DMS153 treated with DMSO at 0.1 percent for 48 hours (cell line): ENCODE measurements around the gene ALG12.

Experiments
- DNase-seq: peaks from one replicate; lab custom pipeline; 2025; ENCODE audit not compliant: unreplicated experiment; lab: John Stamatoyannopoulos, UW

The ALG12 gene

DNA sequence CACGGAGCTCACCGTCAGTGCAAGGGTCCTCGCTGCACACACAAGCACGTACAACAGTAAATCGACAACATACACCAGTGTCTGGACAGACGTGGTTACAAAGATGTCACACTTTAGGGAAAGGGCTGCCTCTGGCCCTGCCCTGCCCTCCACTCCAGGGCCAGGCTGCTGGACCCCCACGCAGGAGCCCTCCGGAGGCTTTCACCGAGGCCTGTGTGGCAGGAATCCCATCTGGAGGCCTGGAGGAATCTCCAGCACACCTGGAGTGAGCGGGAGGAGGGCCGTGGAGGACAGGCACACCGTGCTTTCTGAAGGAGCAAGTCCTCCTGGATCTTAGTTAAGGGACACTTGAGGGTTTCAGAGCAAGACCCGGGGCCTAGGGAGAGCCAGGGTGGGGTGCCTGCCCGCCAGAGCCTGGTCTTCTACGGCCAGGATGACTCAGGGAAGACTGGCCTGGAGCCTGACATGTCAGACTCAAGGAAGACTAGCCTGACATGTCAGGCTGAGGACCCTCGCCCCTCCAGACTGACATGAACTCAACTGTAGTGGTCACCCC, 40.2 kb upstream of the ALG12 start:
- DNase-seq: no peak

DNA sequence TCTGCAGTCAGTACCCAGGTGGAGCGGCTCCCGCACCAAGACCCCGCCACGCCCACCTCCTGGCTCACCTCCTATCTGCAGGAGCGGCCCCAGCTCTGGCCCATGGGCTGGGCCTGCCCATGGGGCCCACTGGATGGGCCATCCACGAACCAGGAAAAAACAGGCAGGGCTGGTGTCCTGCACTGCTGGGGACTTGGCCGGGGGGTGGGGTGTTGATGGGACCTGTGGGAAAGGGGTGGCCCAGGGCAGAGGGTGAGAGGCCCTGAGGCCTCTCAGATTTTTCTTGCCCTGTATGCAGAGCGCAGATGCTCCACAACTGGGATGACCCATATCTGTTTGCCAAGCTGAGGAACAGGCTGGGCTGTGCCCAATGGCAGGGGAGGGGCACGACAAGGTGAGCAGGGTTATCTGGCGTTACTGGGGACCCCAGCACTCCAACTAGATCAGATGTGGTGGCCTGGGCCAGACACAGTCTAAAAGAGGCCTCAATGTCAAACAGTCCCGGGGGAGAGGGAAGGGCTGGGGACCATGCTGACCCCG, 39.7 kb upstream of the ALG12 start:
- DNase-seq: no peak

DNA sequence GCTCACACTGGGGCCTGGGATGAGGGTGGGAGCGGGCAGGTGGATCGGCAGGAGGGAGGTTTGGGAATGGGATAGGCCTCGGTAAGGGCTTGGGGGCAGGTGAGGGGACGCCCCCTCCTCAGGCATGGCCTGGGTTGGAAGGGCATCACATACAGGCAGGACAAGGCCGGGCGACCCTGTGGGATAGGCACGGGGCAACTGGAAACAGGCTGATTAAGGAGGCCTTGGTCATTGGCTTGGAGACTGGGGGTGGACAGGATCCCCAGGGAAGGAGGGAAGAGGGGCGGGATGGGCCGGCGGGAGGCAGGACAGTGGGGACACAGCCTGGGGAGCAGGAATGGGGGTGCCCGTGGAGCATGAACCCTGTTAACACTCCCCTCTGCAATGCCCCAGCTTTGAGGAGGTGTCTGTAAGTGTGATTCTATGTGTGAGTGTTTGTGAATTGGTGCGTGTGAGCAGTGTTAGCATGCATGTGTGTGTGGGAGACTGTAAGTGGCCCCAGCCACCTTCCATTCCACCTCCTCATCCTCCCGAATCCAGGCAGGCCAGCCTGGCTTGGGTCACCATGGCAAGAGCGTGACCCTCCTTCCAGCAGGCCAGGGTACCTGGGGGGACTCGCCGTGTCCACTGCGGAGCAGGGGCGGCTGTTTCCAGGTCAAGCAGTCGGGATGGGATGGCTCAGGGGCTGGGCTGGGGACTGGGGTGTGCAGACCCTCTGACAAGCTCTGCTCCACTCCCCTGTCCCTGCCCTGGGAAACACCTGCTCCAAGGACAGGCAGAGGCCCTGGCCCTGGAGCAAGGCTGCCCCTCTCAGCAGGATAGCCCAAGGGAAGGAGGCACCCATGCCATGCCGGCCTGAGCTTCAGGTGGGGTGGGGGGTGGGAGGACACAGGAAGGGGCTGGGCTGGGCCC, 38.9 kb upstream of the ALG12 start:
- no peak for DNase-seq

DNA sequence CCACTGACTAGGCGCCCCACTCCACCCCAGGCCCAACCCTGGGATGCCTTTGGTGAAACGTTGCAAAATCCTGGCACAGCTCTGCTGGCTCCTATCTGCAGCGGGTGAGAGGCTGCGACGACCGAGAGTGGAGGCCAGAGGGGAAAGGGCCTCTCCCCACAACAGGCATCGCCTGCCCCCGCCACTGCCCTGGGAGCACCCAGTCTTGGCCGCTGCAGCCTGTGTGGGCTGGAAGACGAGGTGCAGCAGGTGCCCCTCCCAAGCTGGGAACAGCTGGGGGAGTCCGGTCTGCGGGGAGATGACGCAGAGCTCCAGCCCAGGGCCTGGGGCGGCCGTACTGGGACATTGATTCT, 38.2 kb upstream of the ALG12 start:
- DNase-seq: no peak

DNA sequence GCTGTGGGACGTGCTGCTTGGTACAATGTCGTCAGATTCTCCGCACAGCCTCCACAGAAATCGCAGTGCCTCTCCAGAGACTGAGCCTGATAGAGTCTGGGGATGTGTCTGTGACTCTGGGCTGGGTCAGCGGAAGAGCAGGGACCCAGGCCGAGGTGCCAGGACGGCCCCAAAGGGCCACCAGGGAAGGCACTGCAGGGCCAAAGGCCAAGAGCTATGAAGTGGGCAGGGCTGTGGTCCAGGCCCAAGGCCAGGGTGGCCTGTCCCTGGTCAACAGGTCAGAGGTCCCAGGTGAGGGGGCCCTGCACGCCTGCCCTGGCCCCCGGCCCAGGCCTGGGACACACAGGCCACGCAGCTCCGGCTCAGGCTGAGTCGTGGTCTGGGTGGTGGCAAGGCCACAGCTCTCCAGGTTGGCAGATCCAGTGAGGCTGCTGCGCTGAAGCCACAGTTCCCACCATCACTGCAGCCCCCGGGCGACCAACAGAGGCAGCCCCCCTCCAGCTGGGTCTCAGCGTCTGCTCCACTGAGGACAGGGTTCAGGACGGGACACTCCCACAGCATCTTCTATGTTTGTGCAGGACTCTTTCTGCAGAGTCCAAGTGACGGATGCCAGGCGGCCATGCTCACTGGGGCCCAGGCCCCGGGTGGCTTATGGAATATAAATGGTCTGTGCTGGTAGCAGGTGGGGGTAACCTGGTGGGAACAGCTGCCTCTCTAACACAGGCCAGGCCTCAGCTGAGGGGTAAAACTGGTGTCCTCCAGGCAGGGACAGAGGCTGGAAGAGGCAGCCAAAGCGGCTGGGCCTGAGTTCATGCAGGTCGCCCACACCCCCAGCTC, 37.6 kb upstream of the ALG12 start:
- no peak for DNase-seq

DNA sequence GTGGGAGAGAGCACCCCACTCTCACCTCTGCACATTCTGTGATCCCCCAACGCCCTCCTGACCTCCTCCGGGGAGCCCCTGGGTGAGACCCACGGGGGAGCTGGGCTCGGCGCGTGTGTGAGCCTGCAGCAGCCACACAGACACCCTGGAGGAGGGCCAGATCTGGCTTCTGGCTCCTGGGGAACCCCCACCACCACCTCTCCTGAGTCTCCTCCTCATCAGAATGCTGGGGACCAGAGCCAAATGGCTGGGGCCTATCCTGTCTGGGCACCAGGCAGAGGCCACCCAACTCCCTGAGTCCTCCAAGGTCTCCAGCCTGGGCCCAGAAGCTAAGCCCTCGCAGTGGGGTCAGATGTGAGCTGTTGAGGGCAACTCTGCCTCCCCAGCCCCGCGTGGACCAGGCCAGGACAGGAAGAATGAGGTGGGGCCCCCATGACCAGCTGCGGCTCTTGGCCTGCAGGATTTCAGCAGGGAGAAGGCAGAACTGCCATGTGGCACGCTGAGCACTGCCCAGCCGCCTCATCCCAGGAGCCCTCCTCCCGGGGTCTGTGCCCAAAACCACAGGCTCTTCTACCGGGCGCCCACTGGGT, 36.8 kb upstream of the ALG12 start:
- no peak for DNase-seq

DNA sequence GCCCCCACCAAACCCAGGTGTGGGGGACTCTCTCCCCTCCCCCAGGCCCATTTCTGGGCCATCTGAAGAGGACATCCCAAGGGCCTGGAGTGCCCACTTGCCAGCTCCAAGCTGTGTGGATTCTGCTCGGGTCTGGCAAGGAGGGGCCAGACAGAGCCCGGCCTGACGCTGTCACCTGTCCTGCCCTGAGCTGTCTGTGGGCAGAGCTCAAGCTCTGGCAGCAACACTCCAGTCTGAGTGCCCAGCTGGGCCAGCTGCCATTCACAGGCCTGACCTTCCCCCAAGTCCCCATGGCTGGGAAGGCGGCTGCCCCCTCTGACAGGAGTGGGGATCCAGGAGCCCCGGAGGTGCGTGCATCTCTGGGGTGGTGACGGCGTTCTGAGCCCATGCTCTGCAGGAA, 36.1 kb upstream of the ALG12 start:
- no peak for DNase-seq

DNA sequence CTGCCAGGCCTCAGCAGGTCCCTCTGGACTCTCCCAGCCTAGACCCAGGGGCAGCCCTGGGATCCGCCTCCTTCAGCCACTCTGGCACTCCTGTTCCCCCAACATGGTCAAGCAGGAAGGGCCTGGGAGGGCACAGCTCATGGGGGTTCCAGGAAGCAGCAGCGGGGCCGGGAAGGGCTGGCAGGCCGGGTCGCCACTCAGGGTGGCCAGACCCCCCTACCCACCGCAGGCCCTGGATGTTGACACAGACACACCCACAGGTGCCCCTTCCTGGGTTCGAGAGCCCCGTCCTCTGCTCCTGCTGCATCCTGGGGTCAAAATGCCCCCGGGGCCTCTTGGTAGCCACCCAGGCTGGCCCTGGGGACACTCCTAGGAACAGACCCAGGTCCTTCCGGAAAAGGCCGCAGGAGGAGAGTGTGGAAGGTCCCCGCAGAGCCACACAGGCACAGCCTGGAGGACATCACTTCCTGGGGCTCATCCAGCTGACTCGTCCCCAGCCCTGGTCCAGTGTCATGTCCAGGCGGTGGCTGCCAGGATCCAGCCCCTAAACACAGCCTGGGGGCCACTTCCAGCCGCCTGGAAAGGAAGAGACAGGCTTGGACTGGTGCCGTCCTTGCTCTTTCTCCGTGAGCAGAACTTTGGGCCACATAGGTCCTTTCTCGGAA, 35.6 kb upstream of the ALG12 start:
- no peak for DNase-seq

DNA sequence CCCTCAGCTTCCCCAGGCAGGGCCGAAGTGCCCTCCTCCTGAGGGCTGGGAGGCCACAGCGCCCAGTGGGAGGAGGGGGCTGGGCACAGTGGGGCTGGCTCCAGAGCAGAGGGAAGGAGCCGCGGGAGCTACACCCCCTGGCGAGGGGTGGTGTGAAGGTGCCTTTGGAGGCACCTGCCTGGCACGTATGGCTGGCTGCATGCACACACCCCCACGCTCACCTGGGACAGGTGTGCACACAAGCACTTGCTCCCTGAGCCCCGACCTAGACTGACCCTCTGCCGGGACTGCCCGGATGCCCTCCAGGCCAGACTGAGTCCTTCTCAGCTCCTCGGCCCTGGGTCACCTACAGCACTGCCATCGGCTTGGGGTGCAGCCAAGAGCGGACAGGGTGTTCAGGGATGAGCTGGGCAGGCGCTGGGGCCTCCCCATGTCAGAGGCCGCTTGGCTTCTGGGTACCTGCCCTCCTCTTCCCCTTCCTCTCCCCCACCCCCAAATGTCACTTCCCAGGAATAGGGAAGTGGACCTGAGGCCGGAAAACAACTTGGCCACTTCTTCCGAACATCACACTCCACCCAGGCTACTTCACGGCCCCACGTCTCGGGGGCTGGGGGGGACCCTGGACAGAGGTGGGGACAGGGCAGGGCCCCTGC, 34.9 kb upstream of the ALG12 start:
- no peak for DNase-seq

DNA sequence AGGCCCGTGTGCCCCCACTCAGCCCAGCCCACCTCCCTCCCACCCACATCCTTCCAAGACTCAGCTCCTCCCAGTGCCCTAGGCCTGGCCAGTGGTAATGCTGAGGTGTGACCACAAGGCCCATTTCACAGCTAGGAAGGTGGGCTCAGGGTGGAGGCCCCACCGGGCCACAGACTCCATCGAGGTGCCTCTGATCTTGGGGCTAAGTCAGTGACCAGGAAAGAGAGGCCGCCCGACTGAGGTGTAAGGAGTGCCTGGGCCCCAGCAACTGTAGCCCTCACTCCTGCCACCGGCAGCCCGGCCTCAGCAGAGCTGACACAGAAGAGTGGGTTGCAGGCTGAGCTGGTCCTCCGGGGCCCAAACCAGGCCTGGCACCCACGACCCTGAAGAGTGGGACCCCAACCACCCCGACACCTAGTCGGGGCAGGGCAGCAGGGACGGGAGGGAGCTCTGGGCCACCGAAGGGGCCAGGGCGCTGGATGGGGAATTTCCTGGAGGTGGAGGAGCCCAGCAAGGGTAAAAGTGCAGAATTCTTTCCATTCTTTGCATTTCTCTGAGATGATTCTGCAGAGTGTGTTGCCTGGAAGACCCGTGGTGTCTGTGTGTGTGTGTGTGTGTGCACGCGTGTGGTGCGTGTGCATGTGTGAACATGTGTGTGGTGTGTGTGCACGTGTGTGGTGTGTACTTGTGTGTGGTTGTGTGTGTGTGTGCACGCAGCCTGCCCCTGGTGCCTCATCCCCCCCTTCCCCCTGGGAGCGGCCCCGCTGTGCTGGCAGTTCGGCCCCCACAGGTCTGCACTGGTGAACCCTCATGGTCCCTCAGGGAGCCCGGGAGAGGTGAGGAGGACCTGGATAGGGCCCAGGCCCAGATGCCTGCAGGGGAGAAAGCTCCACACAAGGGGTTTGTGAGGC, 34.0 kb upstream of the ALG12 start:
- no peak for DNase-seq

DNA sequence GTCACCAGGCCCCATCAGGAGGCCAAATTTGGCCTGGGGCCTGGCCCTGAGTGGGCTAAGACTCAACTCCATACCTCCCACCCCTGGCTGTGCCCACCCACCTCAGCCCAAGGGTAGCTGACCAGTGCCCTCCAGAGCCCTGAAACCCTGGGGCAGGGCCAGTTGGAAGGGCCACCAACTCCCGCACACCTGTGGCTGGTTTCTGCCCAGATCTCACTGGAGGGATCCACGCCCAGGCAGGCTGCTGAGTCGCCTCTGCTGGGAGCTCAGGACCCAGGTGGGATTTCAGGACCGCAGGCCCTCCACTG, 33.4 kb upstream of the ALG12 start:
- DNase-seq: no peak

DNA sequence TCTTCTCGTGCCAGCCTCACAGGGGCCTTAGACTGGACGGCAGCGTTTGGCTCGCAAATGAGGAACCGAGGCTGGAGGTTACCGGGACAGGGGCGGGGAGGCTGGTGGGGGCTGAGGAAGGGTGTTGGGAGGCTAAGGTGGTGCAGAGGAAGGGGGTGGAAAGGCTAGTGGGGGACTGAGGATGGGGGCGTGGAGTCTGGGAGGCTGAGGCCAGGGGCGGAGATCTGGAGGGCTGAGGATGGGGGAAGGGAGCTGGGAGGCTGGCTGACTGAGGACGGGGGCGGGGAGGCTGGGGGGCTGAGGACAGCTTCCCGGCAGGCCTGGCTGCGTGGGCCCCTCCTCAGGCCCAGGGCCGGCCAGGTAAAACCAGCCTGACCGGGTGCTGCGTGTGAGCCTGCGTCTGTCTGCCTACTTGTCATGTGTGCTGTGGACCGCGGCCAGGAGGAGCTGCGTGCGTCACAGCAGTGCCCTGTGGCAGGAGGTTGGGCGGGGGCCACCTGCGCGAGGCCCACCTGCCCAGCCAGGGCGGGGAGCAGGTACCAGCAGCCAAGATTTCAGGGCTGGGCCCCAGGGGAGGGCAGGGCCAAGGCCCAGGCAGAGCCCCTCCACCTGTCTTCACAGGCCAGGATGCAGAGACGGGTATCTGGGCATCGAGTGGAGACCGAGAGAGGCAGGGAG, 32.9 kb upstream of the ALG12 start:
- DNase-seq: peak; percentile 47

DNA sequence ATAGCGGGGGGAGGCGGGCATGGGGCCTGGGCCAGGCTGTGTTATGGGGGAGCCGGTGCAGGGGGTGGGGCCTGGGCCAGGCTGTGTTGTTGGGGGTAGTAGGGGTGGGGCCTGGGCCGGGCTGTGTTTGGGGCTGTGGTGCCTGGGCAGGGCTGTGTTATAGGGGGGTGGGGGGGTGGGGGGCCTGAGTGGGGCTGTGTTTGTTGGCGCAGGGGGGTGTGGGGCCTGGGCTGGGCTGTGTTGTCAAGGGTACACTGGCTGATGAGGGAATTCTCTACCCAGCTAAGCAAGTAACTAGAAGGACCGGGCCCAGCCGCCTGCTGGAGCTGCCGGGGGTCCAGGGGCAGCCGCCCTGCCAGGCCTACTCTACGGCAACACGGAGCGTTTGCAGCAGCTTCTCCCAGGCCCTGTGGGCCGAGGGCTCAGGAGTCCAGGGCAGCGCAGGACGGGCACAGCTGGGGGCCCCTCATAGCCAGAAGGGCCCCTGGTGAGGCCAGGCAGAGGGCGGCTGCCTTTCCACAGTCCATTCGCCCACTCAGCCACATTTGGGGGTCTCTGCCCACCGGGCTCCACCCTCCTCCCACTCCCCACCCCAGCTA, 32.3 kb upstream of the ALG12 start:
- DNase-seq: no peak

DNA sequence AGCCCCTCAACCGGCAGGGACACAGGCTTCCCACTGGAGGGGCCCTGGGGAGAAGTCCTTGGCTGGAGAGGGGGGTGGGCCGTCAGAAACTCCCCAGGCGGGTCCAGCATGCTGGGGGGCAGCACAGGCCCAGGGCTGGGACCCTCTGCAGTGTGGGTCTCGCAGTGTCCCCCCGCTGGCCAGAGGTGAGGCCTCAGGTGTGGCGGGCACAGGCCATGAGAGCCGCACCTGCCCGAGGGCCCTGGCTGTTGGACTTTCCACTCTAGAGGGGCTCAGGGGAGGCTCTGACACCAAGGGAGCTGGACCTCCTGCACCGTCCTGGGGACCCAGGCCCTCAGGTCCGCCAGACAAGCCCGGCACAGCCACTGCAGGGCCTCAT, 31.7 kb upstream of the ALG12 start:
- no peak for DNase-seq

DNA sequence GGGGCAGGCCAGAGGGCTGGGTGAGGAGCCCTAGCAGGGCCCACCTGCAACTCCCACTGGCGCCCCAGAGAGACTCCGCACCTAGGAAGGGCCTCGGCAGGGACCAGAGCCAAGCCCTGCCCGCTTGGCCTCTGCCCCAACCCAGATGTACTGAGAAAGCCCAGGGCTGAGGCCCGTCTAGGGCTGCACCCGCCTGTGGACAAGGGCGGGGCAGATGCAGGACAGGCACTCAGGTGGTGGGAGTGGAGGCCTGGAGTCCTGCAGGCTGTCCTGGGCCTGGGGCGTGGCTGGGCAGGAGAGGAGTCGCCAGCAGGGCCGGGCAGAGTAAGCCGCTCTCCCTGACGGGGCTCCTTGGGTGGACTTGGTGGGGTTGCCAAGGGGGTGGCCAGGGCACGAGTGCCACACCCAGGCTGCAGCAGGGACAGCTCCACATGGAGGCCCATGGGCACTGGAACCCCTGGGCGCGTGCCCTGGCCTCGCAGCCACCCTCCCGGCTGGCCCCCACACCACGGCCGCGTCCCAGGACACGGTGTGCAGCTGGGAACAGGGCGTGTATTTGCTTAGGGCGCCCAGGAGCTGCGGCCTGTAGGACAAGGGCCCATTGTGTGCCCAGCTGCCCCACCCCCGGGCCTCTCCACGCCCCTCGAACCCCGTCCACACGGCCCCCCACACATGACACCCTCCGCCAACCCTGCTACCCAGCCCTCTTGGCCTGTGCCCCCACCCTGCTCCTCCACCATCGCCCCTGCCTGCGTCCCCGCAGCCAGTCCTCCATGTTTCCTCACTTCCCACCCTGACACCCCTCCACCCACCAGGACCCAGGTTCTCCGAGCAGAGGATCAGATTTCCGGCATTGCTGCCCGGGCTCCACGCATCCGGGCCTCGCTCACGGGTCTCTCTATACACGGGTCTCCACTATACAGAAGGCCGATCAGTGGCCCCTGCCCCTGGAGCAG, 31.0 kb upstream of the ALG12 start:
- DNase-seq: no peak

DNA sequence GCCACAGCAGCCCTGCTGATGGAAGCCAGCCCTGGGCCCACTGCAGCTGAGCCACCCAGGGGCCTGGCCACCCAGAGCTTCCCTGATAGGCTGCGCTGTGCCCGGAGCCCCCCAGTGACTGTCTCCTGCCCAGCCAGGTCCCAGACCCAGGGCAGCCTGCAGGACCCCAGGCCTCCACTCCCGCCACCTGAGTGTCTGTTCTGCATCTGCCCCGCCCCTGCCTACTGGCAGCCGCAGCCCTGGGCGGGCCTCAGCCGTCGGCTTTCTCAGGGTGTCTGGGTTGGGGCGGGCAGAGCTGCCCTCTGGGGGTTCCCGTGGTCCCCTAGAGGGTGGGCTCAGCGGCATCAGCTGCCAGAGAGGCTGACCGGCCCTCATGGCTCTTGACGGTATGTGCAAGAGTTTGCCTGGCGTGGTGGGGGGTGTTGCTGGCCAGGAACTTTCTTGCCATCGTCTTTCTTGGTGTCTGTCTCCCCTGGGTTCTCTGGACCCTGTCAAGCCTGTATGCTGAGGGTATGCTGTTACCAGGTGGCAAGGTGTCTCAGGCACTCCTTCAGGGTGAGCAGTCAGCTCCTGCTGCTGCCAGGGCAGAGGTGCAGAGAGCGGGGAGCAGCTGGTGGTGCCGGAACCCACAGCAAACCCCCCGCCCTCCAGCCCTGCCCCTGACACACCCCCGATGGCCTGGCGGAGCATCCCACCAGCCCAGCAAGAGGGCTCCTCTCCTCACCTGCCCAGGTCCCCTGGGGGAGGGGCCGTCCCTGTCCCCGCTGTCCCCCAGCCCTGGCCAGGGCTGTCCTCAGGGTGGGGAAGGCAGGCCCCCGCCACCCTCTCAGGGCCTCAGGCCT, 30.1 kb upstream of the ALG12 start:
- DNase-seq: no peak

DNA sequence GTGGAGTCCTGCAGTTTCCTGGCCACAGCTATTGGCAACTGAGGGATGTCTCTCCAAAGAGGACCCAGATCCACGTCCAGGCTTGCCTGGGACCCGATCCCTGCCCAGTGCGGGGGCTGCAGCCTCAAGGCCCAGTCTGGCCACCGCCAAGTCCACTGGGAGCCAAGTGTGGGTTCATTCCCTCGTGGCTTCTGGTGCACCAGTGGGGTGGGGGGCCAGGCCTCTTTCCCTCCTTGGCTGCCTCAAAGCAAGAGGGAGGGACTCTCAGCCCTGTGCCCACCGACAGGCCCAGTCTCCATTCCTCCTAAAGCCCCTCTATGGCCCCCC, 29.0 kb upstream of the ALG12 start:
- no peak for DNase-seq
